ENCODE measurements around the gene AKAP7. TPM values are rescaled to one million over a fixed set of nuclear protein-coding genes. Genes with fewer than 3 reads are reported as not detected.

Gene AKAP7
- polyA plus RNA-seq, 1 of the 3 experiments (the other 2 are of a cell fraction) = 0.58 TPM

GRCh38 chr6:131103901-131104300 lies 31.4 kb upstream of the AKAP7 start:
- no peaks in the 10 kb centered on the region for H3K9me2 ChIP-seq
- peaks cover 0 to 11% of the 10 kb centered on the region in 2 experiments; a peak in 1 of 4 replicates for H3K4me1 ChIP-seq (ENCODE audit: control insufficient read depth in 1 of 2, insufficient read depth in 2 of 2, low read depth in 1 of 2, low read length in 1 of 2)
- DNase-seq = no peak
- no peaks in the 10 kb centered on the region for H3K79me2 ChIP-seq (ENCODE audit: insufficient read depth)
- no peaks in the 10 kb centered on the region for H4K20me1 ChIP-seq (ENCODE audit: insufficient read depth)
- H3K4me2 ChIP-seq = no peak overlapping the region
- no peak overlapping the region for H2AFZ ChIP-seq (ENCODE audit: low read depth)
- no peaks in the 10 kb centered on the region; the same call in 1 of the 2 replicates for H3K27me3 ChIP-seq (ENCODE audit: insufficient read depth)
- H3K9me3 ChIP-seq = no peaks in the 10 kb centered on the region
- H3K27ac ChIP-seq (ENCODE audit: low read depth in 2 of 2, low read length in 1 of 2) = no peak overlapping the region
- H3K36me3 ChIP-seq (replicated peaks in 1 of 2; ENCODE audit: control insufficient read depth in 1 of 2, insufficient read depth in 2 of 2, low read length in 1 of 2) = no peaks in the 10 kb centered on the region
- H3K9ac ChIP-seq = no peak overlapping the region
- WGBS (ENCODE audit: low lambda C conversion rate) = 46% methylated on average over 1 of the region's 1 CpG
- TF ChIP-seq USF2 (IDR thresholded peaks at IDR 0.05; ENCODE audit: borderline replicate concordance, low read depth, low read length) (no peak), YY1 (IDR thresholded peaks at IDR 0.05; ENCODE audit: low read depth) (no peak), USF1 (IDR thresholded peaks at IDR 0.05; ENCODE audit: borderline replicate concordance, low read depth) (no peak)
- H3K4me3 ChIP-seq (ENCODE audit: low read depth in 2 of 2, low read length in 1 of 2) = no peak overlapping the region
- ChIA-PET CTCF (no interaction called here), POLR2A (no interaction called here)
- no peaks in the 10 kb centered on the region for H3F3A ChIP-seq (replicated peaks; ENCODE audit: insufficient read depth)

- no peak overlapping the region for H2AFZ ChIP-seq (ENCODE audit: low read depth)
- no peak for DNase-seq
- no peaks in the 10 kb centered on the region for H4K20me1 ChIP-seq (ENCODE audit: insufficient read depth)
- H3K79me2 ChIP-seq (ENCODE audit: insufficient read depth) = no peaks in the 10 kb centered on the region
- H3K4me2 ChIP-seq = no peak overlapping the region
- 6% methylated on average over 1 of the region's 1 CpG for WGBS (ENCODE audit: low lambda C conversion rate)
- H3K27me3 ChIP-seq (ENCODE audit: insufficient read depth) = peaks cover 12% of the 10 kb centered on the region; the same call in 1 of the 2 replicates
- no peaks in the 10 kb centered on the region for H3K9me3 ChIP-seq
- CTCF ChIA-PET = no interaction called here
- H3K9me2 ChIP-seq = 0 out of 2 replicates have a peak, but pooled peaks cover 3% of the 10 kb centered on the region
- H3K4me1 ChIP-seq (ENCODE audit: control insufficient read depth in 1 of 2, insufficient read depth in 2 of 2, low read depth in 1 of 2, low read length in 1 of 2) = peaks cover 0 to 8% of the 10 kb centered on the region in 2 experiments; a peak in 1 of 4 replicates
- no peaks in the 10 kb centered on the region for H3F3A ChIP-seq (replicated peaks; ENCODE audit: insufficient read depth)
- H3K9ac ChIP-seq = no peak overlapping the region
- H3K36me3 ChIP-seq (replicated peaks in 1 of 2; ENCODE audit: control insufficient read depth in 1 of 2, insufficient read depth in 2 of 2, low read length in 1 of 2) = no peaks in the 10 kb centered on the region
- POLR2A ChIA-PET = no interaction called here
- no peak overlapping the region for H3K4me3 ChIP-seq (ENCODE audit: low read depth in 2 of 2, low read length in 1 of 2)
- H3K27ac ChIP-seq (ENCODE audit: low read depth in 2 of 2, low read length in 1 of 2) = no peak overlapping the region
- TF ChIP-seq TAF1 (IDR thresholded peaks at IDR 0.05; ENCODE audit: borderline replicate concordance, low read depth, low read length) (no peak), RXRA (IDR thresholded peaks at IDR 0.05; ENCODE audit: borderline replicate concordance, low read depth) (no peak), GABPA (IDR thresholded peaks at IDR 0.05; ENCODE audit: low read depth) (no peak), RFX5 (IDR thresholded peaks at IDR 0.05; ENCODE audit: low read length) (no peak), MXI1 (IDR thresholded peaks at IDR 0.05; ENCODE audit: low read depth, low read length) (no peak), SMC3 (IDR thresholded peaks at IDR 0.05; ENCODE audit: low read depth, low read length) (no peak), PBX3 (IDR thresholded peaks at IDR 0.05) (no peak), CHD2 (IDR thresholded peaks at IDR 0.05; ENCODE audit: low read length, partially characterized antibody) (no peak), TEAD4 (IDR thresholded peaks at IDR 0.05; ENCODE audit: borderline replicate concordance, insufficient read depth) (no peak), USF1 (IDR thresholded peaks at IDR 0.05; ENCODE audit: borderline replicate concordance, low read depth) (no peak), EZH2phosphoT487 (IDR thresholded peaks at IDR 0.05; ENCODE audit: borderline replicate concordance, low read depth) (no peak), NRF1 (IDR thresholded peaks at IDR 0.05; ENCODE audit: low read depth, low read length) (no peak), FOXJ3 (CRISPR knock-in tag; IDR thresholded peaks at IDR 0.05) (no peak), SIN3A (IDR thresholded peaks at IDR 0.05; ENCODE audit: borderline replicate concordance, low read depth, low read length) (no peak), EP300 (IDR thresholded peaks at IDR 0.05; ENCODE audit: borderline replicate concordance in 1 of 2, low read depth in 1 of 2, low read length in 1 of 2) (no peak), ZBTB33 (IDR thresholded peaks at IDR 0.05; ENCODE audit: borderline replicate concordance, low read depth) (no peak), MEF2A (IDR thresholded peaks at IDR 0.05; ENCODE audit: borderline replicate concordance, low read depth) (no peak)
These were observed 28.1 kb upstream of the AKAP7 start for GRCh38 chr6:131107151-131107550.
